ENCODE results near the gene BAZ1A.
A peak's percentile ranks its signal among the peaks of the same experiment; 100 is the strongest.

Gene BAZ1A

GRCh38 chr14:34835312-34835711 is 39.8 kb downstream of the BAZ1A start:
- TF ChIP-seq CTCF (conservative IDR thresholded peaks at IDR 0.05; ENCODE audit: low read depth, low read length): no peak

GRCh38 chr14:34833549-34834523 is 41.3 kb downstream of the BAZ1A start:
- no peak for TF ChIP-seq CTCF (conservative IDR thresholded peaks at IDR 0.05; ENCODE audit: low read depth, low read length)
- DNase-seq (ENCODE audit: low read depth): peak; percentile 25
- no peak overlapping the region for H3K4me3 ChIP-seq (ENCODE audit: low read depth, low read length)

More at GRCh38 chr14:34835312-34835711, 39.8 kb downstream of the BAZ1A start:
- no peak for DNase-seq (ENCODE audit: low read depth)
- H3K4me3 ChIP-seq (ENCODE audit: low read depth, low read length): no peak overlapping the region

DNA sequence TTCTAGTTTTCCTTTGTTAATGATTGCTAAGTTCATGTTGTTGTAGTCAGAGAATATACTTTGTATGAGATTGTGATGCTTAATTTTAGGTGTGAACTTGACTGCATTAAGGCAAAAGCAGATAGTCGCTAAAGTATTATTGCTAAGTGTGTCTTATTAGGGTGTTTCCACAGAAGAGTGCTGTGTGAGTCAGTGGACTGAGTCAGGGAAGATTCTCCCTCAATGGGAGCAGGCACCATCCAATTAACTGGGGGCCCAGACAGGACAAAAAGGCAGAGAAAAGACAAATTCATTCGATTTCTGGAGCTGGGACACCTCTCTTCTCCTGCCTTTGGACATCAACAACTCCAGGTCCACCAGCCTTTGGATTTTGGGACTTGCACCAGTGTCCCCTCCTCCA is 48.5 kb downstream of the BAZ1A start:
- H3K4me3 ChIP-seq (ENCODE audit: low read depth, low read length): no peak overlapping the region
- TF ChIP-seq CTCF (conservative IDR thresholded peaks at IDR 0.05; ENCODE audit: low read depth, low read length): no peak
- peak; percentile 35 for DNase-seq (ENCODE audit: low read depth)

GRCh38 chr14:34824826-34825225 is 50.3 kb downstream of the BAZ1A start:
- no peak for TF ChIP-seq CTCF (conservative IDR thresholded peaks at IDR 0.05; ENCODE audit: low read depth, low read length)
- DNase-seq (ENCODE audit: low read depth): no peak

DNA sequence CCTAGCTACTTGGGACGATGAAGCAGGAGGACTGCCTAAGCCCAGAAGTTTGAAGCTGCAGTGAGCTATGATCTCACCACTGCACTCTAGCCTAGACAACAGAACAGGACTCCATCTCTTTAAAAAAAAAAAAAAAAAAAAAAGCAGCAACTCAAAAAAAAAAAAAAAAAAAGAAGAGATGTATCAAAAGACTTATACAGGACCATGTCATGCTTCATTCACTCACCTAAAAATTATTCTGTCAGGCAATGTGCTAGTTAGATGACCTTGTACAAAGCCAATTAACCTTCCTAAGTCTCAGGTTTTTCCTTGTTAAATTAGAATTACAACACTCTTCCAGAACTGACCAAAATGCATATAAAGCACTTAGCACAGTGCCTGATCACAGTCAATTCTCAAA is 50.9 kb downstream of the BAZ1A start:
- no peak for DNase-seq (ENCODE audit: low read depth)
- no peak for TF ChIP-seq CTCF (conservative IDR thresholded peaks at IDR 0.05; ENCODE audit: low read depth, low read length)
- H3K4me3 ChIP-seq (ENCODE audit: low read depth, low read length): no peak overlapping the region

More at GRCh38 chr14:34824826-34825225, 50.3 kb downstream of the BAZ1A start:
- no peak overlapping the region for H3K4me3 ChIP-seq (ENCODE audit: low read depth, low read length)

DNA sequence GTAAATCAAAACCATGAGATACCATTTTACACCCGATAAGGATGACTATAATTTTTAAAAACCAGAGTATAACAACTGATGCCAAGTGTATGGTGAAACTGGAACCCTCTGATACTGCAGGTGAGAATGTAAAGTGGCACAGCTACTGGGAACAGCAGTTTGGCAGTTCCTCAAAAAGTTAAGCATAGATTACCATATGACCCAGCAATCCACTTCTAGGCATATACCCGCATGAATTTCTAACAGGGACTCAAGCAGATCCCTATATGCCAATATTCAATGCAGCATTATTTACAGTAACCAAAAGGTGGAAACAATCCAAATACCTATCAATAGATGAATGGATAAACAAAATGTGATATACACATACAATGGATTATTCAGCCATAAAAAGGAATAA is 57.4 kb downstream of the BAZ1A start:
- H3K4me3 ChIP-seq (ENCODE audit: low read depth, low read length): no peak overlapping the region
- no peak for TF ChIP-seq CTCF (conservative IDR thresholded peaks at IDR 0.05; ENCODE audit: low read depth, low read length)
- no peak for DNase-seq (ENCODE audit: low read depth)

DNA sequence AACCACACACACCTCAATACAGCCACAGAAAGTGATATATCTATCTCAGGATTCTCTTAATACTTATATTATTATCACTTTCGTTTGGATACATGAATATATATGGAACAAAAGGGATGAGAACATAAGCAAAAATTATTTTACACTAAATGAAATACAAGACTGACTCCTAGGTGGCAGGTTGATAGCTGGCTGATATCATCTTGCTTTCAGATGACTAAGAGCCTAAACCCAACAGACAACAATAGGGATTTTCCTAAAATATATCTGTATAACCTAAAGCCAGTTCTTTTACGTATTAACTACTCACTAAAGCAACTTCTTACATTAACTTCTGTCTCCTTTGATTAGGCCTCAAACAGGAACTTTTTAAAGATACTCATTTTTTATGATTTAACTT is 65.1 kb downstream of the BAZ1A start:
- no peak for DNase-seq (ENCODE audit: low read depth)
- no peak overlapping the region for H3K4me3 ChIP-seq (ENCODE audit: low read depth, low read length)
- no peak for TF ChIP-seq CTCF (conservative IDR thresholded peaks at IDR 0.05; ENCODE audit: low read depth, low read length)

Measured in choroid plexus epithelial cell (primary cell).